HEK293 (cell line): Measurements from ENCODE around the gene SLC7A10.

ENCODE experiments used
- GLI4 ChIP-seq: fragments of 450-650 bp; formaldehyde crosslinking; IDR thresholded peaks from 2 replicates; pipeline ENCODE4 v1.5.1; 2016; ENCODE audit warnings: missing biosample characterization, missing genetic modification characterization
- KLF10 ChIP-seq: fragments of 450-650 bp; IDR thresholded peaks from 2 replicates; pipeline ENCODE4 v1.5.1; 2018; ENCODE audit warnings: missing biosample characterization, mild to moderate bottlenecking, missing genetic modification characterization
- MEIS1 ChIP-seq: sonication (generic); formaldehyde crosslinking; IDR thresholded peaks from 2 replicates; pipeline ENCODE4 v1.8.1; 2022; ENCODE audit warnings: missing genetic modification reagents, mild to moderate bottlenecking, borderline replicate concordance
- PATZ1 ChIP-seq: fragments of 450-650 bp; formaldehyde crosslinking; IDR thresholded peaks from 2 replicates; pipeline ENCODE4 v1.5.1; 2016; ENCODE audit warnings: missing biosample characterization, missing genetic modification characterization
- PRDM4 ChIP-seq: fragments of 450-650 bp; formaldehyde crosslinking; IDR thresholded peaks from 2 replicates; pipeline ENCODE4 v1.5.1; 2017; ENCODE audit warnings: missing biosample characterization, missing genetic modification characterization
- ZBTB1 ChIP-seq: fragments of 450-650 bp; formaldehyde crosslinking; IDR thresholded peaks from 2 replicates; pipeline ENCODE4 v1.5.1; 2016; ENCODE audit warnings: missing biosample characterization, missing genetic modification characterization
- ZBTB17 ChIP-seq: fragments of 450-650 bp; formaldehyde crosslinking; IDR thresholded peaks from 2 replicates; pipeline ENCODE4 v1.5.1; 2016; ENCODE audit warnings: missing biosample characterization, missing genetic modification characterization
- ZBTB26 ChIP-seq: fragments of 450-650 bp; formaldehyde crosslinking; optimal IDR thresholded peaks from 2 replicates; pipeline ENCODE3; 2016; ENCODE audit warnings: missing biosample characterization, mild to moderate bottlenecking, missing genetic modification characterization
- ZBTB49 ChIP-seq: fragments of 450-650 bp; formaldehyde crosslinking; IDR thresholded peaks from 2 replicates; pipeline ENCODE4 v1.5.1; 2016; ENCODE audit warnings: missing biosample characterization, missing genetic modification characterization, low read depth
- ZBTB7A ChIP-seq: fragments of 450-650 bp; formaldehyde crosslinking; IDR thresholded peaks from 2 replicates; pipeline ENCODE4 v1.5.1; 2016; ENCODE audit warnings: low read depth, missing biosample characterization, missing genetic modification characterization
- ZEB2 ChIP-seq: fragments of 450-650 bp; formaldehyde crosslinking; IDR thresholded peaks from 2 replicates; pipeline ENCODE4 v1.5.1; 2016; ENCODE audit warnings: missing biosample characterization, missing genetic modification characterization
- ZNF155 ChIP-seq: fragments of 450-650 bp; formaldehyde crosslinking; IDR thresholded peaks from 2 replicates; pipeline ENCODE4 v1.5.1; 2016; ENCODE audit warnings: missing biosample characterization, missing genetic modification characterization
- ZNF274 ChIP-seq, 2 experiments: fragments of 200-500 bp in 1 of 2; fragments of 450-650 bp in 1 of 2; sonication (Bioruptor generic) in 1 of 2; formaldehyde crosslinking in 1 of 2; IDR thresholded peaks; 2 replicates each; pipeline versions ENCODE4 v1.5.1 to v1.6.1; 2014 to 2016; ENCODE audit warnings: borderline replicate concordance in 1 of 2, inconsistent platforms in 1 of 2, low read length in 1 of 2, missing biosample characterization in 1 of 2, missing genetic modification characterization in 1 of 2
- ZNF280C ChIP-seq: fragments of 450-650 bp; formaldehyde crosslinking; IDR thresholded peaks from 2 replicates; pipeline ENCODE4 v1.5.1; 2016; ENCODE audit warnings: missing biosample characterization, missing genetic modification characterization
- ZNF280D ChIP-seq: fragments of 450-650 bp; formaldehyde crosslinking; IDR thresholded peaks from 2 replicates; pipeline ENCODE4 v1.5.1; 2016; ENCODE audit warnings: missing biosample characterization, missing genetic modification characterization
- ZNF404 ChIP-seq: fragments of 450-650 bp; formaldehyde crosslinking; IDR thresholded peaks from 2 replicates; pipeline ENCODE4 v1.5.1; 2017; ENCODE audit warnings: missing biosample characterization, missing genetic modification characterization
- ZNF416 ChIP-seq: fragments of 450-650 bp; formaldehyde crosslinking; IDR thresholded peaks from 2 replicates; pipeline ENCODE4 v1.5.1; 2016; ENCODE audit warnings: missing biosample characterization, missing genetic modification characterization
- ZNF555 ChIP-seq: fragments of 450-650 bp; formaldehyde crosslinking; conservative IDR thresholded peaks from 2 replicates; pipeline ENCODE4 v1.5.1; 2017; ENCODE audit warnings: missing biosample characterization, mild to moderate bottlenecking, missing genetic modification characterization, inconsistent platforms
- ZNF585B ChIP-seq: fragments of 450-650 bp; formaldehyde crosslinking; IDR thresholded peaks from 2 replicates; pipeline ENCODE4 v1.5.1; 2016; ENCODE audit warnings: missing biosample characterization, missing genetic modification characterization
- ZNF704 ChIP-seq: fragments of 450-650 bp; formaldehyde crosslinking; IDR thresholded peaks from 2 replicates; pipeline ENCODE4 v1.5.1; 2016; ENCODE audit warnings: missing biosample characterization, missing genetic modification characterization
- ZNF76 ChIP-seq: fragments of 450-650 bp; formaldehyde crosslinking; IDR thresholded peaks from 2 replicates; pipeline ENCODE4; 2016; ENCODE audit warnings: low read depth, missing biosample characterization, missing genetic modification characterization, borderline replicate concordance

The SLC7A10 gene

GRCh38 chr19:33249740-33250366, 24.2 kb upstream of the SLC7A10 start (continued):
- no peak for TF ChIP-seq ZNF280C (tag by site-specific recombination)
- no peak for TF ChIP-seq PRDM4 (tag by site-specific recombination)
- no peak for TF ChIP-seq ZBTB26 (tag by site-specific recombination)
- peak; percentile 63; the same call in 1 of the 2 replicates for TF ChIP-seq ZNF704 (tag by site-specific recombination)
- TF ChIP-seq ZNF416 (tag by site-specific recombination): no peak
- TF ChIP-seq GLI4 (tag by site-specific recombination): 0 out of 2 replicates have a peak, but pooled peaks have one; percentile 15
- TF ChIP-seq ZBTB17 (tag by site-specific recombination): no peak
- TF ChIP-seq ZBTB1 (tag by site-specific recombination): peak; percentile 29; the same call in 1 of the 2 replicates
- TF ChIP-seq ZBTB7A (tag by site-specific recombination): no peak
- TF ChIP-seq KLF10: no peak
- TF ChIP-seq ZNF155 (tag by site-specific recombination): 0 out of 2 replicates have a peak, but pooled peaks have one; percentile 46
- no peak for TF ChIP-seq ZBTB49 (tag by site-specific recombination)
- TF ChIP-seq ZNF280D: no peak
- TF ChIP-seq PATZ1: no peak
- no peak for TF ChIP-seq ZEB2 (tag by site-specific recombination)
- no peak for TF ChIP-seq ZNF555
- no peak for TF ChIP-seq ZNF404 (tag by site-specific recombination)
- no peak for TF ChIP-seq ZNF274 (IDR thresholded peaks at IDR 0.05; ENCODE audit: low read length)
- TF ChIP-seq ZNF274 (tag by site-specific recombination; IDR thresholded peaks at IDR 0.05; ENCODE audit: borderline replicate concordance): peak; percentile 43; the same call in 1 of the 2 replicates
- no peak for TF ChIP-seq MEIS1 (CRISPR knock-in tag)
- no peak for TF ChIP-seq ZNF585B (tag by site-specific recombination)
- TF ChIP-seq ZNF76 (tag by site-specific recombination): 0 out of 2 replicates have a peak, but pooled peaks have one; percentile 17
